Pancreas (tissue), 10 donors: ENCODE data around the gene CACNA1H. TPM values are rescaled to one million over a fixed set of nuclear protein-coding genes. Genes with fewer than 3 reads are reported as not detected.
A peak's percentile ranks its signal among the peaks of the same experiment; 100 is the strongest.

ENCODE experiments used
- ATAC-seq, 4 donors: fragments of 200-7000 bp; cut with Tn5 transposase; one replicate each; pipeline versions ENCODE4 v1.8.0 to v1.9.1; 2020; ENCODE audit warnings: mild to moderate bottlenecking in 4 of 4, moderate library complexity in 4 of 4
- DNase-seq, 6 donors: peaks; one replicate each; pipeline ENCODE4 v3.0.0-alpha.2; 2020
- FAIRE-seq: peaks from 2 replicates; lab custom pipeline; 2012; peaks lifted over from hg19 to GRCh38; lab: Jason Lieb, UNC
- H3K27ac ChIP-seq, 4 donors: fragments of 200-600 bp; sonication (generic); 1 replicate in 3 of 4; 2 replicates in 1 of 4; pipeline versions ENCODE4 v1.5.0 to v1.8.0; 2020
- H3K27me3 ChIP-seq, 4 donors: fragments of 200-600 bp; one replicate each; pipeline ENCODE4 v1.8.0; 2021
- H3K36me3 ChIP-seq, 3 donors: fragments of 200-600 bp; sonication (generic) in 1 of 3; one replicate each; pipeline versions ENCODE4 v1.5.0 to v1.8.0; 2020 to 2021
- H3K4me1 ChIP-seq, 3 donors: fragments of 200-600 bp; one replicate each; pipeline ENCODE4 v1.8.0; 2021
- H3K4me3 ChIP-seq, 4 donors: fragments of 200-600 bp; sonication (generic) in 2 of 4; one replicate each; pipeline versions ENCODE4 v1.5.0 to v1.8.0; 2020 to 2021
- H3K9me3 ChIP-seq, 4 donors: fragments of 200-600 bp; one replicate each; pipeline ENCODE4 v1.8.0; 2021
- WGBS, 2 donors: extraction: QIAGEN DNeasy Blood & Tissue Kit; methylation state at CpG; one replicate each; pipeline ENCODE4 v1.1.7; 2013; 5-methylcytosine and 5-hydroxymethylcytosine counted together
- intact Hi-C, 3 donors: fragments of 100-400 bp; cut with DNase I; formaldehyde crosslinking; loops; one replicate each; pipeline versions ENCODE4 v1.11.1 to v1.14.2; 2022
- polyA plus RNA-seq, 2 donors: library from polyadenylated mRNA; stranded (reverse); fragments of 200-250 nt; gene quantifications; one replicate each; pipeline ENCODE4 v1.2.3, GENCODE V29; 2013
- total RNA-seq, 6 donors: library from RNA; stranded (reverse); fragmentation: NEBNext Ultra II Directional in 4 of 6; extraction: Animal tissue kit (Norgen Biotek cat#: 25700) in 4 of 6; gene quantifications; one replicate each; pipeline versions ENCODE4 v1.2.1 to v1.2.4, GENCODE V29; 2021 to 2023
- TF ChIP-seq, protein P1 (sequence below), 4 donors: fragments of 200-600 bp; sonication (generic) in 3 of 4; IDR thresholded peaks; one replicate each; pipeline versions ENCODE4 v1.5.0 to v1.8.0; 2021; ENCODE audit warnings: antibody characterized with exemption in 4 of 4
- donor health status: healthy with polysubstance abuse.
- donor health status: DM: no; HTN: no; CAD: no; lungs with moderate emphysema.
- donor health status: DM: no; HTN: no; CAD: no.
- donor health status: control.
- donor health status: control.
- donor health status: Bipolar disorder and iron deficiency.
- donor health status: DM: yes; HTN: yes; CAD: no.
- donor health status: DM: no; HTN: no; CAD: no.
- donor health status: DM: no; HTN: no; CAD: no.
- donor health status: DM: yes; HTN: yes; CAD: no.

The CACNA1H gene
- 1 to 10 TPM; 2.5 to 5.4 (median 3.6) TPM for total RNA-seq
- 10 to 100 TPM; 12.8 to 20.5 TPM for polyA plus RNA-seq

DNA sequence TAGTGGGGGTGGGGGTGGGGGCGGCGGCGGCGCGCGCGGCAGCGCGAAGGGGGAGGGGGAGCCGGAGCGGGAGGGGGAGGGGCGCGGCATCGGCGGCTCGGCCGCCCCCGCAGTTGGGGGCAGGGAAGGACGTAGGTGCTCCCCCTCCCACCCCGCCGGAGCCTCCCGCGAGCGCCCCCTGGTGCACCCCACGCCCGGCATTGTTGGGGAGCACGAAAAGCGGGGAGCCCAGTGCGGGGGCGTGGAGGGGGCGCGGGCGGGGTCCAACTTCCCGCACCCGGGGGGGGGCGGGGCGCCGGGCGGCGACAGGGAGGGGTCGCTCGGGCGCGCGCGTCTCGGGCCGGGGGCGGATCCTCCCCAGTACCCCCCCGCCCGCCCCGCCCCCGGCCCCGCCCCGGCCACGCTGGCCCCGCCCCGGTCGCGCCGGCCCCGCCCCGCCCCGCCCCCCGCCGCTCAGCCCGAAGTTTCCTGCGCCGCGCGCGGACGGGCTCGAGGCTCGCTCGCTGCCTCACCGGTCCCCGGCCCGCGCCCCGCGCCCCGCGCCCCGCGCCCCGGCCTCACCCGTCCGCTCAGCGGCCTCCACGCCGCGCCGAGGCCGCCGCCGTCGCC is at the start of gene CACNA1H:
Gene CACNA1H (plus strand): TSS at position 456 of the 609 bp plus-strand sequence. CDS start 632 bp downstream, outside the sequence.
- intact Hi-C loops: no loop called here
- ATAC-seq: peak in 2 of 4 donors; percentile 55 to 66
- no peaks in the 10 kb centered on the region for H3K4me1 ChIP-seq
- H3K4me3 ChIP-seq: peak within 1 kb of the TSS in 2 of 4 donors; percentile 28 to 31
- no peaks in the 10 kb centered on the region for H3K9me3 ChIP-seq
- TF ChIP-seq, protein P1, sequence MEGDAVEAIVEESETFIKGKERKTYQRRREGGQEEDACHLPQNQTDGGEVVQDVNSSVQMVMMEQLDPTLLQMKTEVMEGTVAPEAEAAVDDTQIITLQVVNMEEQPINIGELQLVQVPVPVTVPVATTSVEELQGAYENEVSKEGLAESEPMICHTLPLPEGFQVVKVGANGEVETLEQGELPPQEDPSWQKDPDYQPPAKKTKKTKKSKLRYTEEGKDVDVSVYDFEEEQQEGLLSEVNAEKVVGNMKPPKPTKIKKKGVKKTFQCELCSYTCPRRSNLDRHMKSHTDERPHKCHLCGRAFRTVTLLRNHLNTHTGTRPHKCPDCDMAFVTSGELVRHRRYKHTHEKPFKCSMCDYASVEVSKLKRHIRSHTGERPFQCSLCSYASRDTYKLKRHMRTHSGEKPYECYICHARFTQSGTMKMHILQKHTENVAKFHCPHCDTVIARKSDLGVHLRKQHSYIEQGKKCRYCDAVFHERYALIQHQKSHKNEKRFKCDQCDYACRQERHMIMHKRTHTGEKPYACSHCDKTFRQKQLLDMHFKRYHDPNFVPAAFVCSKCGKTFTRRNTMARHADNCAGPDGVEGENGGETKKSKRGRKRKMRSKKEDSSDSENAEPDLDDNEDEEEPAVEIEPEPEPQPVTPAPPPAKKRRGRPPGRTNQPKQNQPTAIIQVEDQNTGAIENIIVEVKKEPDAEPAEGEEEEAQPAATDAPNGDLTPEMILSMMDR (IDR thresholded peaks at IDR 0.05): no peak
- H3K27me3 ChIP-seq: peaks cover 0 to 8% (median 3%) of the 10 kb centered on the region in 4 donors
- WGBS, 2 donors: 0 to 2% methylated on average over 3 to 88 of the region's 98 CpGs
- no peak for FAIRE-seq
- H3K27ac ChIP-seq: no peak within 1 kb of the TSS
- no peak for DNase-seq
- H3K36me3 ChIP-seq: no peaks in the 10 kb centered on the region

DNA sequence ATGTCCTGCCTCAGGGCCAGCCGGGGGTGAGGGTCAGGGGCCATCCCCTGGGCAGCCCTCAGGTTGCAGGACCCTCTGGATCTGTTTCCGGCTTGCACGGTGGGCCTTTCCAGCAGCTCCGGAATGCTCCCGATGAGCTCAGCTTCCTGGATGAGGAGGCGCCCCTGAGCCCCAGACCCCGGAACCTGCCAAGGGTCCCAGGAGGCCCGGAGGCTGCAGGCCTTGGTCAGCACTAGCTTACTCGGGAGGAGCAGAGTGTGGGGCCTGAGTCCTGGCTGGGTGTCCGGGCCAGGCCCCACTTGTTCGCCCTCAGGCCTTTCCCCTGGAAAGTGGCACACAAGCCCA is 49.3 kb upstream of the CACNA1H start:
- peaks cover 0 to 19% (median 0%) of the 10 kb centered on the region in 4 donors for H3K27me3 ChIP-seq
- intact Hi-C loops: no loop called here
- no peaks in the 10 kb centered on the region for H3K9me3 ChIP-seq
- no peak for FAIRE-seq
- H3K36me3 ChIP-seq: no peaks in the 10 kb centered on the region
- no peaks in the 10 kb centered on the region for H3K4me1 ChIP-seq
- ATAC-seq: no peak
- WGBS, 2 donors: 35 to 46% methylated on average over 11 of the region's 11 CpGs
- H3K4me3 ChIP-seq: no peak overlapping the region
- DNase-seq: no peak
- TF ChIP-seq, protein P1 (IDR thresholded peaks at IDR 0.05): no peak
- no peak overlapping the region for H3K27ac ChIP-seq

DNA sequence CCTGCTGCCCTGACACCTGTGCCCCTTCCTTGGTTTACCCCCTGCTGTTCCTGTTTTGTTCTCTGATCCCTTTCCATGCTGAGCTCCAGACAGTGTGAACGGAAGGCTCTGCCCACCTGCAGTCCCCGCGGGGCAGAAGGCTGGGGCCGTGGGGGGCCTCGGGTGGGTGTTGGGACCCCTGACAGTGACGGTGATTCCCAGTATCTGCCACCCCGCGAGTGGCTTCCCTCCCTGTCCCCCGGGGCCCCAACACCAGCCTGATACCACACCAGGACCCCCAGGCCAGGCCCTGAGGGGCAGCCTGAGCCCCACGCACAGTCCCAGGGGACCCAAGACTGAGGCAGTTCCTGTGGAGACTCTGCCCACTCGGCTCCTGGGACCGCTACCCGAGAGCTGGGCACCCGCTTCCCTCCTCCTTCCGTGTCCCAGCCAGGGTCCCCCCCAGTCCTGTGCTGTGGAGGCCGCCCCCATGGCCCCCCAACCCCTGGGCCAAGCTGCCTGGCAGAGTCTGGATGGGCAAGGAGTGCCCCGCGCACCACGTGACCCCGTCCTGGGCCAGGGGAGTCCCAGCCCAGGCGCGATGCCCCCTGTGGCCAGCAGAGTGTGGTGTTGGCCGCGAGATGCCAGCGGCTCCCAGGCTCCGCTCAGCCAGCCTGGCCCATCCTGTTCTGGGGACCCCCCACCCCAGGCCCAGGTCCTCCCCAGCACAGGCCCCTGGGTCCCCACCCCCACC is 46.9 kb upstream of the CACNA1H start:
- H3K4me1 ChIP-seq: no peaks in the 10 kb centered on the region
- DNase-seq (peak; percentile 64 to 94 (median 84)), ATAC-seq (peak; percentile 79 to 91 (median 88)), FAIRE-seq (no peak)
- no peaks in the 10 kb centered on the region for H3K9me3 ChIP-seq
- H3K36me3 ChIP-seq: no peaks in the 10 kb centered on the region
- WGBS, 2 donors: 19 to 28% methylated on average over 22 to 26 of the region's 26 CpGs
- intact Hi-C loops: loop anchor here in 2 of 3 donors (1.0 to 2.0 kb wide), 2 partner anchors 88 to 91 kb away; no protein-coding TSS in a partner anchor
- H3K27ac ChIP-seq: no peak overlapping the region
- TF ChIP-seq, protein P1 (IDR thresholded peaks at IDR 0.05): peak; percentile 79 to 88 (median 87)
- peaks cover 0 to 19% (median 0%) of the 10 kb centered on the region in 4 donors for H3K27me3 ChIP-seq
- no peak overlapping the region for H3K4me3 ChIP-seq

DNA sequence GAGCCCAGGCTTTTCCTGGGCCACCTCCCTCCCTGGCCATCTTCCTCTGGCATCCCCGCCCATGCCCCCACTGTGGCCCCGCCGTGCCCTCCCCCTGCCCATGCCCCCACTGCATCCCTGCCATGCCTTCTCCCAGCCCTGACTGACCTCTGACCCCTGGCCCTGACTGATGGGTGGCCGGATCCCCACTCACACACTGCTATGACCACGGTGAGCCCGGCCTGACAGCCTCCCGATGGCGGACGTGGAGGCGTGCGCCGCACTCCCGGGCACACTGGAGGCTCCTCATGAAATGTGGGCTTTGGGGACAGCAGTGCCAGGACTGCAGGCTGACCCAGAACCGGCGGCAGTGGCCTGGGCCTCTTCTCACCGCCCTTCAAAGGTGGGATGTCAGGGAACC is 46.2 kb upstream of the CACNA1H start:
- intact Hi-C loops: loop anchor here in 2 of 3 donors (1.0 to 2.0 kb wide), 2 partner anchors 88 to 90 kb away; no protein-coding TSS in a partner anchor
- H3K27ac ChIP-seq: no peak overlapping the region
- H3K4me1 ChIP-seq: no peaks in the 10 kb centered on the region
- no peak overlapping the region for H3K4me3 ChIP-seq
- no peaks in the 10 kb centered on the region for H3K9me3 ChIP-seq
- FAIRE-seq (no peak), DNase-seq (no peak), ATAC-seq (no peak)
- H3K27me3 ChIP-seq: peaks cover 0 to 19% (median 0%) of the 10 kb centered on the region in 4 donors
- TF ChIP-seq, protein P1 (IDR thresholded peaks at IDR 0.05): no peak
- H3K36me3 ChIP-seq: no peaks in the 10 kb centered on the region
- WGBS, 2 donors: 48 to 68% methylated on average over 16 of the region's 16 CpGs
